ENCODE measurements around the gene MYL4. TPM values are rescaled to one million over a fixed set of nuclear protein-coding genes. Genes with fewer than 3 reads are reported as not detected.

The MYL4 gene
- total RNA-seq, 2 donors from 2014 or later = not detected

- no peak for DNase-seq (ENCODE audit: low spot score)
- Histone ChIP-seq H3K36me3 (no peaks in the 10 kb centered on the region), H3K9me3 (no peaks in the 10 kb centered on the region), H3K4me3 (no peak overlapping the region), H3K4me1 (ENCODE audit: control insufficient read depth in 1 of 2, low read depth in 2 of 2) (peaks cover 8 to 25% of the 10 kb centered on the region in 2 donors), H3K27ac (peak overlapping the region; percentile 85 to 91), H3K27me3 (replicated peaks; ENCODE audit: insufficient read depth) (no peaks in the 10 kb centered on the region)
- no peak for ATAC-seq (ENCODE audit: insufficient number of reproducible peaks, low FRiP score, low read depth)
- TF ChIP-seq CTCF (IDR thresholded peaks at IDR 0.05) = no peak
These were observed 31.7 kb downstream of the MYL4 start for GRCh38 chr17:47240806-47241205.

- Histone ChIP-seq H3K27me3 (replicated peaks; ENCODE audit: insufficient read depth) (no peaks in the 10 kb centered on the region), H3K27ac (no peak overlapping the region), H3K4me3 (no peak overlapping the region), H3K36me3 (no peaks in the 10 kb centered on the region), H3K4me1 (ENCODE audit: control insufficient read depth in 1 of 2, low read depth in 2 of 2) (peaks cover 8 to 25% of the 10 kb centered on the region in 2 donors), H3K9me3 (no peaks in the 10 kb centered on the region)
- TF ChIP-seq CTCF (IDR thresholded peaks at IDR 0.05) = no peak
- no peak for DNase-seq (ENCODE audit: low spot score)
- no peak for ATAC-seq (ENCODE audit: insufficient number of reproducible peaks, low FRiP score, low read depth)
These were observed 33.5 kb downstream of the MYL4 start for GRCh38 chr17:47242648-47243047.

GRCh38 chr17:47243737-47244598 lies 34.8 kb downstream of the MYL4 start:
- Histone ChIP-seq H3K4me1 (ENCODE audit: control insufficient read depth in 1 of 2, low read depth in 2 of 2) (peaks cover 8 to 23% of the 10 kb centered on the region in 2 donors), H3K36me3 (no peaks in the 10 kb centered on the region), H3K27ac (no peak overlapping the region), H3K9me3 (no peaks in the 10 kb centered on the region), H3K27me3 (replicated peaks; ENCODE audit: insufficient read depth) (no peaks in the 10 kb centered on the region), H3K4me3 (no peak overlapping the region)
- no peak for TF ChIP-seq CTCF (IDR thresholded peaks at IDR 0.05)
- no peak for ATAC-seq (ENCODE audit: insufficient number of reproducible peaks, low FRiP score, low read depth)
- DNase-seq (ENCODE audit: low spot score) = no peak

- ATAC-seq (ENCODE audit: insufficient number of reproducible peaks, low FRiP score, low read depth) (no peak), DNase-seq (ENCODE audit: low spot score) (no peak)
- TF ChIP-seq CTCF (IDR thresholded peaks at IDR 0.05) = no peak
- Histone ChIP-seq H3K9me3 (no peaks in the 10 kb centered on the region), H3K4me3 (no peak overlapping the region), H3K4me1 (ENCODE audit: control insufficient read depth in 1 of 2, low read depth in 2 of 2) (peaks cover 2 to 15% of the 10 kb centered on the region in 2 donors), H3K27me3 (replicated peaks; ENCODE audit: insufficient read depth) (no peaks in the 10 kb centered on the region), H3K27ac (no peak overlapping the region), H3K36me3 (no peaks in the 10 kb centered on the region)
These were observed 35.5 kb downstream of the MYL4 start for GRCh38 chr17:47244697-47245096.

GRCh38 chr17:47246120-47246519 lies 37.0 kb downstream of the MYL4 start:
- ATAC-seq (ENCODE audit: insufficient number of reproducible peaks, low FRiP score, low read depth) (no peak), DNase-seq (ENCODE audit: low spot score) (no peak)
- Histone ChIP-seq H3K36me3 (no peaks in the 10 kb centered on the region), H3K4me3 (no peak overlapping the region), H3K27me3 (replicated peaks; ENCODE audit: insufficient read depth) (no peaks in the 10 kb centered on the region), H3K9me3 (no peaks in the 10 kb centered on the region), H3K27ac (no peak overlapping the region), H3K4me1 (ENCODE audit: control insufficient read depth in 1 of 2, low read depth in 2 of 2) (peaks cover 0 to 1% of the 10 kb centered on the region in 2 donors)
- no peak for TF ChIP-seq CTCF (IDR thresholded peaks at IDR 0.05)

All from thoracic aorta (tissue), 2 donors.